Keratinocyte (primary cell): ENCODE data around the gene ROMO1. TPM values are rescaled to one million over a fixed set of nuclear protein-coding genes. Genes with fewer than 3 reads are reported as not detected.

Source experiments
- DNase-seq: peaks from one replicate; pipeline ENCODE4 v3.0.0-alpha.2; 2011; ENCODE audit warnings: low read depth, missing footprints, low spot score
- FAIRE-seq: peaks from 2 replicates; lab custom pipeline; 2011; peaks lifted over from hg19 to GRCh38; lab: Jason Lieb, UNC
- H2AFZ ChIP-seq: 2 replicates; pipeline ENCODE4 v1.6.0; 2012; ENCODE audit warnings: low read length, control low read depth, inconsistent platforms; ENCODE audit not compliant: control insufficient read depth
- H3K27ac ChIP-seq: 2 replicates; pipeline ENCODE4 v1.5.1; 2011; ENCODE audit warnings: low read length; ENCODE audit not compliant: control insufficient read depth, insufficient read depth
- H3K27me3 ChIP-seq: 3 replicates; pipeline ENCODE4 v1.6.0; 2011; ENCODE audit warnings: low read length; ENCODE audit not compliant: control insufficient read depth, insufficient read depth; ENCODE audit errors: extremely low read depth
- H3K36me3 ChIP-seq, 2 experiments: 2 replicates in 1 of 2; 3 replicates in 1 of 2; pipeline ENCODE4 v1.5.1; 2011; ENCODE audit warnings: low read length in 2 of 2, mild to moderate bottlenecking in 1 of 2; ENCODE audit not compliant: control insufficient read depth in 2 of 2, insufficient read depth in 2 of 2; ENCODE audit errors: extremely low read depth in 1 of 2
- H3K4me1 ChIP-seq: 3 replicates; pipeline ENCODE4 v1.5.1; 2011; ENCODE audit warnings: low read length; ENCODE audit not compliant: control insufficient read depth, insufficient read depth; ENCODE audit errors: extremely low read depth
- H3K4me2 ChIP-seq: 3 replicates; pipeline ENCODE4 v1.6.0; 2011; ENCODE audit warnings: low read depth, low read length; ENCODE audit not compliant: control insufficient read depth, insufficient read depth; ENCODE audit errors: extremely low read depth
- H3K4me3 ChIP-seq, 3 experiments: fragments of 200-600 bp in 1 of 3; sonication (generic) in 1 of 3; 2 replicates in 2 of 3; 3 replicates in 1 of 3; pipeline ENCODE4 v1.5.1; 2011 to 2016; ENCODE audit warnings: low read length in 3 of 3, mild to moderate bottlenecking in 3 of 3, control low read depth in 2 of 3, inconsistent platforms in 1 of 3, low read depth in 1 of 3, mixed read lengths in 1 of 3, mixed run types in 1 of 3, moderate library complexity in 1 of 3; ENCODE audit not compliant: control insufficient read depth in 2 of 3, insufficient read depth in 2 of 3; ENCODE audit errors: extremely low read depth in 1 of 3
- H3K79me2 ChIP-seq: 2 replicates; pipeline ENCODE4 v1.6.0; 2012; ENCODE audit warnings: low read length; ENCODE audit not compliant: control insufficient read depth, insufficient read depth
- H3K9ac ChIP-seq: 3 replicates; pipeline ENCODE4 v1.6.0; 2011; ENCODE audit warnings: low read length; ENCODE audit not compliant: control insufficient read depth, insufficient read depth; ENCODE audit errors: extremely low read depth
- H3K9me1 ChIP-seq: 3 replicates; pipeline ENCODE4 v1.6.0; 2011; ENCODE audit warnings: low read length; ENCODE audit not compliant: control insufficient read depth, insufficient read depth; ENCODE audit errors: extremely low read depth
- H3K9me3 ChIP-seq: 2 replicates; pipeline ENCODE4 v1.5.1; 2012; ENCODE audit warnings: low read depth, low read length; ENCODE audit not compliant: control insufficient read depth
- H4K20me1 ChIP-seq: 3 replicates; pipeline ENCODE4 v1.6.0; 2011; ENCODE audit warnings: low read length; ENCODE audit not compliant: control insufficient read depth, insufficient read depth; ENCODE audit errors: extremely low read depth
- EZH2 ChIP-seq: IDR thresholded peaks from one replicate; pipeline ENCODE4 v1.6.1; 2012; ENCODE audit warnings: inconsistent platforms, mild to moderate bottlenecking, low read length, moderate library complexity
- dilution Hi-C: fragments of 300-500 bp; cut with MboI; formaldehyde crosslinking; loops from one replicate; pipeline ENCODE4 v1.7.0; 2020; ENCODE audit warnings: low sequenced_read_pairs; ENCODE audit not compliant: extremely low pct_ligation_motif_present
- polyA plus RNA-seq, 5 experiments: library from polyadenylated mRNA; depleted of rRNA in 3 of 5; stranded (reverse) in 3 of 5; stranded (forward) in 1 of 5; unstranded in 1 of 5; fragments of >200 nt; gene quantifications; 1 replicate in 1 of 5; 2 replicates in 3 of 5; 3 replicates in 1 of 5; pipeline versions ENCODE4 v1.2.1 to v1.2.3, GENCODE V29; 2011 to 2012; ENCODE audit warnings: missing spikeins in 2 of 5, low read depth in 1 of 5, low replicate concordance in 1 of 5
- TF ChIP-seq, protein P1 (sequence below), 3 experiments: IDR thresholded peaks in 1 of 3; conservative IDR thresholded peaks in 1 of 3; optimal IDR thresholded peaks in 1 of 3; 2 replicates in 2 of 3; 3 replicates in 1 of 3; pipeline versions ENCODE3 to v1.5.1; 2011; ENCODE audit warnings: low read length in 3 of 3, mild to moderate bottlenecking in 3 of 3, moderate library complexity in 2 of 3, control low read depth in 1 of 3, inconsistent platforms in 1 of 3; ENCODE audit not compliant: insufficient read depth in 2 of 3; ENCODE audit errors: extremely low read depth in 1 of 3

Gene ROMO1
- polyA plus RNA-seq, 1 donor (not counting 4 experiments of a cell fraction or from before 2014, with no cell fraction given) = 195 TPM

- TF ChIP-seq EZH2 = no peak
- TF ChIP-seq, protein P1, sequence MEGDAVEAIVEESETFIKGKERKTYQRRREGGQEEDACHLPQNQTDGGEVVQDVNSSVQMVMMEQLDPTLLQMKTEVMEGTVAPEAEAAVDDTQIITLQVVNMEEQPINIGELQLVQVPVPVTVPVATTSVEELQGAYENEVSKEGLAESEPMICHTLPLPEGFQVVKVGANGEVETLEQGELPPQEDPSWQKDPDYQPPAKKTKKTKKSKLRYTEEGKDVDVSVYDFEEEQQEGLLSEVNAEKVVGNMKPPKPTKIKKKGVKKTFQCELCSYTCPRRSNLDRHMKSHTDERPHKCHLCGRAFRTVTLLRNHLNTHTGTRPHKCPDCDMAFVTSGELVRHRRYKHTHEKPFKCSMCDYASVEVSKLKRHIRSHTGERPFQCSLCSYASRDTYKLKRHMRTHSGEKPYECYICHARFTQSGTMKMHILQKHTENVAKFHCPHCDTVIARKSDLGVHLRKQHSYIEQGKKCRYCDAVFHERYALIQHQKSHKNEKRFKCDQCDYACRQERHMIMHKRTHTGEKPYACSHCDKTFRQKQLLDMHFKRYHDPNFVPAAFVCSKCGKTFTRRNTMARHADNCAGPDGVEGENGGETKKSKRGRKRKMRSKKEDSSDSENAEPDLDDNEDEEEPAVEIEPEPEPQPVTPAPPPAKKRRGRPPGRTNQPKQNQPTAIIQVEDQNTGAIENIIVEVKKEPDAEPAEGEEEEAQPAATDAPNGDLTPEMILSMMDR (optimal IDR thresholded peaks at IDR 0.05 in 1 of 3, IDR thresholded peaks at IDR 0.05 in 1 of 3, conservative IDR thresholded peaks at IDR 0.05 in 1 of 3; ENCODE audit: extremely low read depth in 1 of 3, insufficient read depth in 2 of 3, low read length in 3 of 3) = no peak
- H3K4me3 ChIP-seq = no peak overlapping the region
- no peak for FAIRE-seq
Observed at GRCh38 chr20:35710039-35710438, 10.8 kb downstream of the ROMO1 start.

GRCh38 chr20:35710884-35711587 is 11.8 kb downstream of the ROMO1 start:
- Histone ChIP-seq H3K27ac (no peak overlapping the region), H2AFZ (no peak overlapping the region), H3K27me3 (no peaks in the 10 kb centered on the region), H3K4me2 (no peak overlapping the region), H3K4me1 (no peaks in the 10 kb centered on the region), H3K9me3 (no peaks in the 10 kb centered on the region), H3K36me3 (peaks cover 29 to 53% of the 10 kb centered on the region in 2 experiments), H4K20me1 (peaks cover 3% of the 10 kb centered on the region), H3K9me1 (no peaks in the 10 kb centered on the region), H3K9ac (no peak overlapping the region), H3K4me3 (no peak overlapping the region), H3K79me2 (peaks cover 62% of the 10 kb centered on the region)
- DNase-seq = no peak
- dilution Hi-C loops = no loop called here
- TF ChIP-seq EZH2 = no peak
- TF ChIP-seq, protein P1 (optimal IDR thresholded peaks at IDR 0.05 in 1 of 3, IDR thresholded peaks at IDR 0.05 in 1 of 3, conservative IDR thresholded peaks at IDR 0.05 in 1 of 3; ENCODE audit: extremely low read depth in 1 of 3, insufficient read depth in 2 of 3, low read length in 3 of 3) = no peak
- FAIRE-seq = no peak

More at GRCh38 chr20:35710039-35710438, 10.8 kb downstream of the ROMO1 start:
- Histone ChIP-seq H3K9ac (no peak overlapping the region), H3K9me3 (no peaks in the 10 kb centered on the region), H4K20me1 (peaks cover 5% of the 10 kb centered on the region), H2AFZ (no peak overlapping the region), H3K4me2 (no peak overlapping the region), H3K4me1 (no peaks in the 10 kb centered on the region), H3K27ac (no peak overlapping the region), H3K27me3 (no peaks in the 10 kb centered on the region), H3K79me2 (peaks cover 53% of the 10 kb centered on the region), H3K36me3 (peaks cover 28 to 48% of the 10 kb centered on the region in 2 experiments), H3K9me1 (no peaks in the 10 kb centered on the region)
- DNase-seq = no peak
- dilution Hi-C loops = no loop called here
